GM12878 (cell line): ENCODE results near the gene EIF2B5. TPM values are rescaled to one million over a fixed set of nuclear protein-coding genes. Genes with fewer than 3 reads are reported as not detected.
A peak's percentile ranks its signal among the peaks of the same experiment; 100 is the strongest.

Experiments
- ATAC-seq: fragments of 200-7000 bp; cut with Tn5 transposase; 3 replicates; pipeline ENCODE4 v1.9.1; 2020; ENCODE audit warnings: mild to moderate bottlenecking, moderate library complexity
- BruUV-seq: library from RNA; stranded (reverse); fragments of 400-500 nt; replicated peaks from 2 replicates; lab custom pipeline; 2021; lab: Mats Ljungman, UMichigan
- CTCF ChIA-PET: fragments of 300-600 bp; sonication (Branson Sonifier 250); formaldehyde crosslinking; extraction: SDS; loops from one replicate; lab custom pipeline; 2021; ENCODE audit warnings: inconsistent platforms; lab: Yijun Ruan, JAX
- POLR2A ChIA-PET: fragments of 350-600 bp; formaldehyde crosslinking; extraction: SDS; loops from one replicate; lab custom pipeline; 2021; ENCODE audit warnings: inconsistent platforms; lab: Charles Lee
- RAD21 ChIA-PET: fragments of 300-600 bp; sonication (Branson Sonifier 250); formaldehyde crosslinking; loops from one replicate; lab custom pipeline; 2023; ENCODE audit warnings: antibody characterized with exemption; ENCODE audit not compliant: unreplicated experiment; lab: Charles Lee
- SMC1A ChIA-PET: fragments of 300-600 bp; sonication (Branson Sonifier 250); formaldehyde crosslinking; loops from one replicate; lab custom pipeline; 2023; ENCODE audit not compliant: unreplicated experiment, uncharacterized antibody; lab: Charles Lee
- DNase-seq: peaks from one replicate; pipeline ENCODE4 v3.0.0-alpha.2; 2011; ENCODE audit warnings: low read depth, low spot score
- FAIRE-seq: peaks from 3 replicates; lab custom pipeline; 2011; peaks lifted over from hg19 to GRCh38; lab: Jason Lieb, UNC
- H2AFZ ChIP-seq: 2 replicates; pipeline ENCODE4 v1.6.0; 2011; ENCODE audit warnings: low read depth, low read length, control low read depth; ENCODE audit not compliant: control insufficient read depth
- H3K27ac ChIP-seq: 2 replicates; pipeline ENCODE4 v1.5.1; 2011; ENCODE audit warnings: control low read depth; ENCODE audit not compliant: control insufficient read depth, insufficient read depth
- H3K27me3 ChIP-seq, 2 experiments: replicated peaks in 1 of 2; 2 replicates each; pipeline versions ENCODE4 v1.6.0 to v1.6.1; 2011; ENCODE audit warnings: low read length in 1 of 2; ENCODE audit not compliant: control insufficient read depth in 2 of 2, insufficient read depth in 2 of 2
- H3K36me3 ChIP-seq, 2 experiments: 2 replicates each; pipeline ENCODE4 v1.5.1; 2011; ENCODE audit warnings: low read length in 1 of 2; ENCODE audit not compliant: control insufficient read depth in 2 of 2, insufficient read depth in 2 of 2
- H3K4me1 ChIP-seq: 2 replicates; pipeline ENCODE4 v1.6.1; 2011; ENCODE audit warnings: mild to moderate bottlenecking, low read length, moderate library complexity, mixed read lengths; ENCODE audit not compliant: control insufficient read depth, insufficient read depth
- H3K4me2 ChIP-seq: 2 replicates; pipeline ENCODE4 v1.6.0; 2011; ENCODE audit warnings: control low read depth; ENCODE audit not compliant: control insufficient read depth, insufficient read depth
- H3K4me3 ChIP-seq: fragments of 200-600 bp; sonication (generic); 2 replicates; pipeline ENCODE4 v1.5.1; 2016
- H3K79me2 ChIP-seq: 2 replicates; pipeline ENCODE4 v1.6.0; 2011; ENCODE audit warnings: low read length; ENCODE audit not compliant: control insufficient read depth, insufficient read depth
- H3K9ac ChIP-seq: 2 replicates; pipeline ENCODE4 v1.8.0; 2011; ENCODE audit warnings: low read length, control low read depth, mixed read lengths; ENCODE audit not compliant: control insufficient read depth, insufficient read depth
- H3K9me3 ChIP-seq: replicated peaks from 3 replicates; pipeline ENCODE4 v1.5.1; 2011; ENCODE audit warnings: mild to moderate bottlenecking, low read length; ENCODE audit not compliant: control insufficient read depth, insufficient read depth
- H4K20me1 ChIP-seq: 2 replicates; pipeline ENCODE4 v1.6.0; 2011; ENCODE audit not compliant: control insufficient read depth, insufficient read depth
- BRCA1 ChIP-seq: IDR thresholded peaks from 2 replicates; pipeline ENCODE4 v1.6.1; 2011; ENCODE audit warnings: low read depth, low read length, improper control_type of control experiment
- JUNB ChIP-seq: IDR thresholded peaks from 2 replicates; pipeline ENCODE4 v1.6.1; 2016; ENCODE audit warnings: antibody characterized with exemption, mild to moderate bottlenecking
- KAT2A ChIP-seq: conservative IDR thresholded peaks from 2 replicates; pipeline ENCODE4 v1.6.1; 2011; ENCODE audit warnings: low read depth, low read length; ENCODE audit not compliant: control insufficient read depth
- MEF2B ChIP-seq: fragments of 450-650 bp; IDR thresholded peaks from 2 replicates; pipeline ENCODE4 v1.6.1; 2018; ENCODE audit warnings: mild to moderate bottlenecking, moderate library complexity; ENCODE audit not compliant: partially characterized antibody, poor library complexity, severe bottlenecking
- NKRF ChIP-seq: fragments of 450-650 bp; conservative IDR thresholded peaks from 2 replicates; pipeline ENCODE4 v1.6.1; 2017; ENCODE audit warnings: mild to moderate bottlenecking, moderate library complexity
- PRDM15 ChIP-seq: fragments of 450-650 bp; formaldehyde crosslinking; IDR thresholded peaks from 2 replicates; pipeline ENCODE4 v1.4.0; 2020; ENCODE audit warnings: mild to moderate bottlenecking, moderate library complexity
- SREBF2 ChIP-seq: IDR thresholded peaks from 2 replicates; pipeline ENCODE4 v1.6.1; 2012; ENCODE audit warnings: mild to moderate bottlenecking, low read length
- TARDBP ChIP-seq: IDR thresholded peaks from 2 replicates; pipeline ENCODE4 v1.6.1; 2016; ENCODE audit warnings: borderline replicate concordance
- USF1 ChIP-seq: IDR thresholded peaks from 2 replicates; pipeline ENCODE4 v1.6.1; 2011; ENCODE audit warnings: borderline replicate concordance, low read depth, mild to moderate bottlenecking, moderate library complexity, mixed read lengths, low read length; ENCODE audit not compliant: insufficient read depth; ENCODE audit errors: extremely low read length
- WGBS: methylation state at CpG from one replicate; pipeline ENCODE4 v1.1.6; 2016; ENCODE audit warnings: low lambda C conversion rate; ENCODE audit not compliant: insufficient replicate concordance, insufficient coverage; ENCODE audit errors: missing lambda C conversion rate; 5-methylcytosine and 5-hydroxymethylcytosine counted together
- in situ Hi-C: fragments of 300-500 bp; cut with MboI; formaldehyde crosslinking; loops from 9 replicates; pipeline ENCODE4 v1.14.3; 2018; ENCODE audit warnings: mixed read lengths
- intact Hi-C: fragments of 100-400 bp; cut with micrococcal nuclease; formaldehyde crosslinking; loops from one replicate; pipeline ENCODE4 v1.14.2; 2022; ENCODE audit not compliant: unreplicated experiment
- polyA plus RNA-seq, 11 experiments: library from polyadenylated mRNA; depleted of rRNA in 4 of 11; unstranded in 6 of 11; stranded (reverse) in 5 of 11; fragments of >200 nt; fragmentation: Nextera tagmentation in 4 of 11; fragmentation: Illumina TruSeq in 1 of 11; extraction: Ambion mirVana in 4 of 11; extraction: Trizol in 1 of 11; gene quantifications; 1 replicate in 1 of 11; 2 replicates in 10 of 11; pipeline versions ENCODE4 v1.2.1 to v1.2.3, GENCODE V29; 2011 to 2016; ENCODE audit warnings: inconsistent platforms in 2 of 11, missing spikeins in 2 of 11, low read depth in 1 of 11
- total RNA-seq, 4 experiments: library from RNA; depleted of rRNA in 3 of 4; stranded (reverse); fragments of >200 nt in 3 of 4; fragmentation: Illumina TruSeq in 1 of 4; extraction: Trizol in 1 of 4; gene quantifications; 2 replicates each; pipeline versions ENCODE4 v1.2.1 to v1.2.3, GENCODE V29; 2013 to 2021
- TF ChIP-seq, protein P1 (sequence below): fragments of 450-650 bp; IDR thresholded peaks from 2 replicates; pipeline ENCODE4 v1.6.1; 2017; ENCODE audit warnings: mild to moderate bottlenecking, moderate library complexity

EIF2B5 gene
- total and polyA plus RNA-seq, 10 of the 15 experiments (the other 5 are each of a cell fraction or from before 2014, with no cell fraction given), result 13.7 to 82.7 (median 52.2) TPM

GRCh38 chr3:184174646-184175492 lies 39.7 kb downstream of the EIF2B5 start, which contains the start of gene AP2M1:
TSS of gene AP2M1 (plus strand) at chr3:184174855. CDS start at chr3:184176994, 2,139 bp downstream.
- H2AFZ ChIP-seq, result peak within 1 kb of the TSS; percentile 97
- CTCF ChIA-PET, result interaction anchor here (0.5 to 2.3 kb wide), 2 partner anchors 40 to 52 kb away, joined by 3 to 12 read pairs; partner anchors contain the start of gene EIF2B5
- H3K27ac ChIP-seq, result peak within 1 kb of the TSS; percentile 89
- H3K4me1 ChIP-seq, result peaks cover 9% of the 10 kb centered on the region
- no peaks in the 10 kb centered on the region for H4K20me1 ChIP-seq
- SMC1A ChIA-PET, result interaction anchor here (1.1 to 1.3 kb wide), 2 partner anchors 11 to 17 kb away, joined by 3 to 4 read pairs; partner anchors contain the start of gene ABCF3
- under 1% methylated on average over 68 of the region's 73 CpGs for WGBS
- RAD21 ChIA-PET, result interaction anchor here (0.9 to 1.2 kb wide), 3 partner anchors 11 to 30 kb away, joined by 3 to 5 read pairs (median 3); partner anchors contain the start of genes ABCF3 and DVL3
- H3K36me3 ChIP-seq, result peaks cover 2 to 9% of the 10 kb centered on the region in 2 experiments; a peak in 3 of 4 replicates
- DNase-seq, result peak; percentile 93
- H3K4me3 ChIP-seq, result peak within 1 kb of the TSS; percentile 81
- in situ Hi-C loops, result no loop called here
- H3K27me3 ChIP-seq, result no peaks in the 10 kb centered on the region
- H3K4me2 ChIP-seq, result peak within 1 kb of the TSS; percentile 91
- H3K9me3 ChIP-seq, result no peaks in the 10 kb centered on the region
- ATAC-seq, result peak; percentile 97
- POLR2A ChIA-PET, result interaction anchor here (0.6 to 1.4 kb wide), 4 partner anchors 9 to 18 kb away, joined by 4 to 5 read pairs (median 5); partner anchors contain the start of gene ABCF3
- BruUV-seq, result no TSS peak
- intact Hi-C loops, result loop anchor here (1.0 to 2.0 kb wide), 3 partner anchors 10 to 124 kb away; partner anchors contain the start of genes EIF2B5 and PSMD2
- FAIRE-seq, result peak; percentile 99
- peaks cover 31% of the 10 kb centered on the region for H3K79me2 ChIP-seq
- H3K9ac ChIP-seq, result peak within 1 kb of the TSS; percentile 93
- no peak for TF ChIP-seq BRCA1
- no peak for TF ChIP-seq USF1
- TF ChIP-seq KAT2A, result no peak
- TF ChIP-seq MEF2B, result peak; percentile 19
- TF ChIP-seq, protein P1, sequence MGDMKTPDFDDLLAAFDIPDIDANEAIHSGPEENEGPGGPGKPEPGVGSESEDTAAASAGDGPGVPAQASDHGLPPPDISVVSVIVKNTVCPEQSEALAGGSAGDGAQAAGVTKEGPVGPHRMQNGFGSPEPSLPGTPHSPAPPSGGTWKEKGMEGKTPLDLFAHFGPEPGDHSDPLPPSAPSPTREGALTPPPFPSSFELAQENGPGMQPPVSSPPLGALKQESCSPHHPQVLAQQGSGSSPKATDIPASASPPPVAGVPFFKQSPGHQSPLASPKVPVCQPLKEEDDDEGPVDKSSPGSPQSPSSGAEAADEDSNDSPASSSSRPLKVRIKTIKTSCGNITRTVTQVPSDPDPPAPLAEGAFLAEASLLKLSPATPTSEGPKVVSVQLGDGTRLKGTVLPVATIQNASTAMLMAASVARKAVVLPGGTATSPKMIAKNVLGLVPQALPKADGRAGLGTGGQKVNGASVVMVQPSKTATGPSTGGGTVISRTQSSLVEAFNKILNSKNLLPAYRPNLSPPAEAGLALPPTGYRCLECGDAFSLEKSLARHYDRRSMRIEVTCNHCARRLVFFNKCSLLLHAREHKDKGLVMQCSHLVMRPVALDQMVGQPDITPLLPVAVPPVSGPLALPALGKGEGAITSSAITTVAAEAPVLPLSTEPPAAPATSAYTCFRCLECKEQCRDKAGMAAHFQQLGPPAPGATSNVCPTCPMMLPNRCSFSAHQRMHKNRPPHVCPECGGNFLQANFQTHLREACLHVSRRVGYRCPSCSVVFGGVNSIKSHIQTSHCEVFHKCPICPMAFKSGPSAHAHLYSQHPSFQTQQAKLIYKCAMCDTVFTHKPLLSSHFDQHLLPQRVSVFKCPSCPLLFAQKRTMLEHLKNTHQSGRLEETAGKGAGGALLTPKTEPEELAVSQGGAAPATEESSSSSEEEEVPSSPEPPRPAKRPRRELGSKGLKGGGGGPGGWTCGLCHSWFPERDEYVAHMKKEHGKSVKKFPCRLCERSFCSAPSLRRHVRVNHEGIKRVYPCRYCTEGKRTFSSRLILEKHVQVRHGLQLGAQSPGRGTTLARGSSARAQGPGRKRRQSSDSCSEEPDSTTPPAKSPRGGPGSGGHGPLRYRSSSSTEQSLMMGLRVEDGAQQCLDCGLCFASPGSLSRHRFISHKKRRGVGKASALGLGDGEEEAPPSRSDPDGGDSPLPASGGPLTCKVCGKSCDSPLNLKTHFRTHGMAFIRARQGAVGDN, result no peak
- no peak for TF ChIP-seq JUNB
- TF ChIP-seq TARDBP, result peak; percentile 85; the same call in 1 of the 2 replicates
- TF ChIP-seq SREBF2, result no peak
- TF ChIP-seq NKRF, result peak; percentile 88
- TF ChIP-seq PRDM15 (CRISPR knock-in tag), result no peak
